Mammary epithelial cell (primary cell): ENCODE measurements around the gene ATP2A3.

ENCODE experiments used
- EZH2 ChIP-seq: IDR thresholded peaks from 2 replicates; pipeline ENCODE4 v1.6.1; 2012; ENCODE audit warnings: low read length, inconsistent platforms, borderline replicate concordance
- TF ChIP-seq, protein P1 (sequence below), 2 donors: IDR thresholded peaks in 1 of 2; conservative IDR thresholded peaks in 1 of 2; 2 replicates each; pipeline ENCODE4 v1.5.1; 2011 to 2012; ENCODE audit warnings: inconsistent platforms in 2 of 2, low read length in 2 of 2, mild to moderate bottlenecking in 2 of 2, control low read depth in 1 of 2, low read depth in 1 of 2; ENCODE audit not compliant: insufficient read depth in 1 of 2; ENCODE audit errors: extremely low read depth in 1 of 2

- TF ChIP-seq, protein P1, sequence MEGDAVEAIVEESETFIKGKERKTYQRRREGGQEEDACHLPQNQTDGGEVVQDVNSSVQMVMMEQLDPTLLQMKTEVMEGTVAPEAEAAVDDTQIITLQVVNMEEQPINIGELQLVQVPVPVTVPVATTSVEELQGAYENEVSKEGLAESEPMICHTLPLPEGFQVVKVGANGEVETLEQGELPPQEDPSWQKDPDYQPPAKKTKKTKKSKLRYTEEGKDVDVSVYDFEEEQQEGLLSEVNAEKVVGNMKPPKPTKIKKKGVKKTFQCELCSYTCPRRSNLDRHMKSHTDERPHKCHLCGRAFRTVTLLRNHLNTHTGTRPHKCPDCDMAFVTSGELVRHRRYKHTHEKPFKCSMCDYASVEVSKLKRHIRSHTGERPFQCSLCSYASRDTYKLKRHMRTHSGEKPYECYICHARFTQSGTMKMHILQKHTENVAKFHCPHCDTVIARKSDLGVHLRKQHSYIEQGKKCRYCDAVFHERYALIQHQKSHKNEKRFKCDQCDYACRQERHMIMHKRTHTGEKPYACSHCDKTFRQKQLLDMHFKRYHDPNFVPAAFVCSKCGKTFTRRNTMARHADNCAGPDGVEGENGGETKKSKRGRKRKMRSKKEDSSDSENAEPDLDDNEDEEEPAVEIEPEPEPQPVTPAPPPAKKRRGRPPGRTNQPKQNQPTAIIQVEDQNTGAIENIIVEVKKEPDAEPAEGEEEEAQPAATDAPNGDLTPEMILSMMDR (conservative IDR thresholded peaks at IDR 0.05 in 1 of 2, IDR thresholded peaks at IDR 0.05 in 1 of 2; ENCODE audit: extremely low read depth in 1 of 2, insufficient read depth in 1 of 2, low read depth in 1 of 2, low read length in 2 of 2), result no peak
- no peak for TF ChIP-seq EZH2
Observed at GRCh38 chr17:3897731-3898130, 66.5 kb downstream of the ATP2A3 start.
